ENCODE measurements around the gene CENPM. TPM values are rescaled to one million over a fixed set of nuclear protein-coding genes. Genes with fewer than 3 reads are reported as not detected.

CENPM gene
- total and polyA plus RNA-seq, 10 of the 15 experiments (the other 5 are each of a cell fraction or from before 2014, with no cell fraction given) = 36.7 to 212 (median 74.7) TPM

GRCh38 chr22:41949297-41949965 lies 2.5 kb upstream of the CENPM start (continued):
- TF ChIP-seq CBX3 (IDR thresholded peaks at IDR 0.05; ENCODE audit: borderline replicate concordance, low read depth) (no peak), CTCF (IDR thresholded peaks at IDR 0.05 in 2 of 3, conservative IDR thresholded peaks at IDR 0.05 in 1 of 3; ENCODE audit: control insufficient read depth in 2 of 3, extremely low read depth in 1 of 3, insufficient read depth in 1 of 3, low read depth in 3 of 3, low read length in 3 of 3) (no peak), GABPA (IDR thresholded peaks at IDR 0.05; ENCODE audit: low read depth) (no peak), ATF2 (IDR thresholded peaks at IDR 0.05; ENCODE audit: low read length) (no peak), TCF7 (IDR thresholded peaks at IDR 0.05; ENCODE audit: borderline replicate concordance) (no peak), STAT3 (IDR thresholded peaks at IDR 0.05; ENCODE audit: low read depth, low read length) (no peak), IKZF1 (conservative IDR thresholded peaks at IDR 0.05) (peak; percentile 96), ESRRA (IDR thresholded peaks at IDR 0.05; ENCODE audit: low read length) (no peak), CBFB (IDR thresholded peaks at IDR 0.05; ENCODE audit: low read depth) (no peak), EGR1 (IDR thresholded peaks at IDR 0.05; ENCODE audit: borderline replicate concordance in 1 of 2, low read depth in 2 of 2, low read length in 2 of 2) (0 out of 3 replicates have a peak, but pooled peaks of 1 of the 2 experiments have one; percentile 18), USF1 (IDR thresholded peaks at IDR 0.05; ENCODE audit: borderline replicate concordance, extremely low read length, insufficient read depth, low read depth, low read length) (no peak), RELA (IDR thresholded peaks at IDR 0.05; ENCODE audit: borderline replicate concordance, partially characterized antibody) (peak; percentile 90), RELB (IDR thresholded peaks at IDR 0.05; ENCODE audit: low read depth) (peak; percentile 98), PKNOX1 (IDR thresholded peaks at IDR 0.05) (no peak; the same call in 1 of the 2 replicates), KLF5 (IDR thresholded peaks at IDR 0.05; ENCODE audit: partially characterized antibody) (no peak), GATAD2B (conservative IDR thresholded peaks at IDR 0.05; ENCODE audit: low read depth) (peak; percentile 100), ZZZ3 (IDR thresholded peaks at IDR 0.05; ENCODE audit: control insufficient read depth, insufficient read length, low read depth) (no peak), SP1 (IDR thresholded peaks at IDR 0.05; ENCODE audit: low read depth, low read length) (no peak)

All from GM12878 (cell line).